Dedifferentiated amniotic fluid mesenchymal stem cell (primary cell): Measurements from ENCODE around the gene DISC1.
"Not testable (repeated sequence)": the region's sequence is repeated elsewhere in the genome, so short reads cannot be mapped to it uniquely, and the experiment has no call there.

Experiments
- DNase-seq: peaks from one replicate; pipeline ENCODE4 v3.0.0-alpha.2; 2016; ENCODE audit errors: extremely low spot score

DISC1 gene

GRCh38 chr1:231930257-231930947, 303.8 kb downstream of the DISC1 start:
- no peak for DNase-seq

GRCh38 chr1:231931146-231931545, 304.6 kb downstream of the DISC1 start:
- DNase-seq = no peak

- DNase-seq = no peak
Observed at GRCh38 chr1:231931846-231932454, 305.4 kb downstream of the DISC1 start.

GRCh38 chr1:231933711-231934626, 307.4 kb downstream of the DISC1 start:
- no peak for DNase-seq

GRCh38 chr1:231934797-231935196, 308.2 kb downstream of the DISC1 start:
- no peak for DNase-seq

GRCh38 chr1:231935856-231936255, 309.3 kb downstream of the DISC1 start:
- DNase-seq = no peak

- DNase-seq = no peak
Observed at GRCh38 chr1:231936983-231937775, 310.6 kb downstream of the DISC1 start.

GRCh38 chr1:231938211-231938610, 311.6 kb downstream of the DISC1 start:
- no peak for DNase-seq

GRCh38 chr1:231938711-231939110, 312.1 kb downstream of the DISC1 start:
- no peak for DNase-seq

- DNase-seq = no peak
Observed at GRCh38 chr1:231939118-231939517, 312.5 kb downstream of the DISC1 start.

- DNase-seq = no peak
Observed at GRCh38 chr1:231940116-231940515, 313.5 kb downstream of the DISC1 start.

- no peak for DNase-seq
Observed at GRCh38 chr1:231940701-231941100, 314.1 kb downstream of the DISC1 start.

- no peak for DNase-seq
Observed at GRCh38 chr1:231943084-231943483, 316.5 kb downstream of the DISC1 start.

- not testable (repeated sequence) for DNase-seq
Observed at GRCh38 chr1:231948102-231948501, 321.5 kb downstream of the DISC1 start.

GRCh38 chr1:231949277-231950091, 322.9 kb downstream of the DISC1 start:
- DNase-seq = peak; percentile 16

GRCh38 chr1:231950331-231951128, 323.9 kb downstream of the DISC1 start:
- no peak for DNase-seq

GRCh38 chr1:231951374-231951773, 324.8 kb downstream of the DISC1 start:
- DNase-seq = peak; percentile 47

GRCh38 chr1:231952154-231952553, 325.6 kb downstream of the DISC1 start:
- no peak for DNase-seq

GRCh38 chr1:231953660-231954059, 327.1 kb downstream of the DISC1 start:
- no peak for DNase-seq

- DNase-seq = no peak
Observed at GRCh38 chr1:231954751-231955150, 328.2 kb downstream of the DISC1 start.
